C4-2B (cell line): ENCODE data around the gene GNG4.
"Not testable (repeated sequence)": the region's sequence is repeated elsewhere in the genome, so short reads cannot be mapped to it uniquely, and the experiment has no call there.

Source experiments
- CTCF ChIP-seq: fragments of 450-650 bp; conservative IDR thresholded peaks from 2 replicates; pipeline ENCODE4 v1.5.1; 2017; ENCODE audit warnings: mild to moderate bottlenecking
- ZFX ChIP-seq: fragments of 450-650 bp; IDR thresholded peaks from 2 replicates; pipeline ENCODE4 v1.6.1; 2017

- not testable (repeated sequence) for TF ChIP-seq CTCF, ZFX
Observed at GRCh38 chr1:235594281-235594895, 55.2 kb downstream of the GNG4 start.
